Upper lobe of right lung (tissue), 1 donor: Measurements from ENCODE around the gene FOXP1. TPM values are rescaled to one million over a fixed set of nuclear protein-coding genes. Genes with fewer than 3 reads are reported as not detected.
A peak's percentile ranks its signal among the peaks of the same experiment; 100 is the strongest.

Experiments used
- ATAC-seq: fragments of 200-7000 bp; cut with Tn5 transposase; one replicate; pipeline ENCODE4 v1.9.1; 2020; ENCODE audit warnings: mild to moderate bottlenecking, moderate library complexity
- DNase-seq: peaks from one replicate; pipeline ENCODE4 v3.0.0-alpha.2; 2020
- H3K27ac ChIP-seq: fragments of 200-600 bp; one replicate; pipeline ENCODE4 v1.8.0; 2022
- H3K27me3 ChIP-seq: fragments of 200-600 bp; one replicate; pipeline ENCODE4 v1.8.0; 2022; ENCODE audit warnings: mild to moderate bottlenecking
- H3K36me3 ChIP-seq: fragments of 200-600 bp; one replicate; pipeline ENCODE4 v1.8.0; 2022
- H3K4me1 ChIP-seq: fragments of 200-600 bp; one replicate; pipeline ENCODE4 v1.8.0; 2022
- H3K4me3 ChIP-seq: fragments of 200-600 bp; one replicate; pipeline ENCODE4 v1.8.0; 2022; ENCODE audit warnings: mild to moderate bottlenecking
- H3K9me3 ChIP-seq: fragments of 200-600 bp; one replicate; pipeline ENCODE4 v1.8.0; 2022
- intact Hi-C: fragments of 100-400 bp; cut with DNase I; formaldehyde crosslinking; loops from one replicate; pipeline ENCODE4 v1.11.0; 2022
- total RNA-seq: library from RNA; stranded (reverse); fragmentation: NEBNext Ultra II Directional; extraction: Animal tissue kit (Norgen Biotek cat#: 25700); gene quantifications from one replicate; pipeline ENCODE4 v1.2.1, GENCODE V29; 2021
- TF ChIP-seq, protein P1 (sequence below): fragments of 200-600 bp; IDR thresholded peaks from one replicate; pipeline ENCODE4 v1.8.0; 2022; ENCODE audit warnings: antibody characterized with exemption
- donor health status: DM: no; HTN: yes; CAD: no; lungs with severe emphysema.

The FOXP1 gene
- total RNA-seq, 1 donor from 2014 or later: 140 TPM

DNA sequence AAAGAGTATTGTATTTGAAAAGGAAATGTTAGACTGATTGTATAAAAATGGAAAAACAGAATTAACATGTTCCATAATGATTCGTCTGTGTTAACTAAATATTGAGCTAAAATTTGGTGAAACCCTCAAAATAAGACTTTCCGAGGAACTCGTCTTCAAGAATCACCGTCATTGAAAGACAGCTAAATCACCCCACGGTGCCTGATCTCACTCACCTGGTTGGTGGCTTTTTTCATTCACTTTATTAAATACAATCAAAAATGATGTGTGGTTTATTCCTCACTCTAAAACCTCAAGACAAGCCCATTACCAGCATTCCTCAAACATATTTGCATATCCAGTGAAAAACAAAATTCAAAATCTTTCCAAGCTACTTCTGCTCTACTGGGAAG, 153.9 kb downstream of the FOXP1 start:
- peaks cover 36% of the 10 kb centered on the region for H3K4me1 ChIP-seq
- DNase-seq (no peak), ATAC-seq (no peak)
- no peak overlapping the region for H3K4me3 ChIP-seq
- no peaks in the 10 kb centered on the region for H3K36me3 ChIP-seq
- no peaks in the 10 kb centered on the region for H3K9me3 ChIP-seq
- no peaks in the 10 kb centered on the region for H3K27me3 ChIP-seq
- intact Hi-C loops: no loop called here
- TF ChIP-seq, protein P1, sequence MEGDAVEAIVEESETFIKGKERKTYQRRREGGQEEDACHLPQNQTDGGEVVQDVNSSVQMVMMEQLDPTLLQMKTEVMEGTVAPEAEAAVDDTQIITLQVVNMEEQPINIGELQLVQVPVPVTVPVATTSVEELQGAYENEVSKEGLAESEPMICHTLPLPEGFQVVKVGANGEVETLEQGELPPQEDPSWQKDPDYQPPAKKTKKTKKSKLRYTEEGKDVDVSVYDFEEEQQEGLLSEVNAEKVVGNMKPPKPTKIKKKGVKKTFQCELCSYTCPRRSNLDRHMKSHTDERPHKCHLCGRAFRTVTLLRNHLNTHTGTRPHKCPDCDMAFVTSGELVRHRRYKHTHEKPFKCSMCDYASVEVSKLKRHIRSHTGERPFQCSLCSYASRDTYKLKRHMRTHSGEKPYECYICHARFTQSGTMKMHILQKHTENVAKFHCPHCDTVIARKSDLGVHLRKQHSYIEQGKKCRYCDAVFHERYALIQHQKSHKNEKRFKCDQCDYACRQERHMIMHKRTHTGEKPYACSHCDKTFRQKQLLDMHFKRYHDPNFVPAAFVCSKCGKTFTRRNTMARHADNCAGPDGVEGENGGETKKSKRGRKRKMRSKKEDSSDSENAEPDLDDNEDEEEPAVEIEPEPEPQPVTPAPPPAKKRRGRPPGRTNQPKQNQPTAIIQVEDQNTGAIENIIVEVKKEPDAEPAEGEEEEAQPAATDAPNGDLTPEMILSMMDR: no peak
- H3K27ac ChIP-seq: no peak overlapping the region

DNA sequence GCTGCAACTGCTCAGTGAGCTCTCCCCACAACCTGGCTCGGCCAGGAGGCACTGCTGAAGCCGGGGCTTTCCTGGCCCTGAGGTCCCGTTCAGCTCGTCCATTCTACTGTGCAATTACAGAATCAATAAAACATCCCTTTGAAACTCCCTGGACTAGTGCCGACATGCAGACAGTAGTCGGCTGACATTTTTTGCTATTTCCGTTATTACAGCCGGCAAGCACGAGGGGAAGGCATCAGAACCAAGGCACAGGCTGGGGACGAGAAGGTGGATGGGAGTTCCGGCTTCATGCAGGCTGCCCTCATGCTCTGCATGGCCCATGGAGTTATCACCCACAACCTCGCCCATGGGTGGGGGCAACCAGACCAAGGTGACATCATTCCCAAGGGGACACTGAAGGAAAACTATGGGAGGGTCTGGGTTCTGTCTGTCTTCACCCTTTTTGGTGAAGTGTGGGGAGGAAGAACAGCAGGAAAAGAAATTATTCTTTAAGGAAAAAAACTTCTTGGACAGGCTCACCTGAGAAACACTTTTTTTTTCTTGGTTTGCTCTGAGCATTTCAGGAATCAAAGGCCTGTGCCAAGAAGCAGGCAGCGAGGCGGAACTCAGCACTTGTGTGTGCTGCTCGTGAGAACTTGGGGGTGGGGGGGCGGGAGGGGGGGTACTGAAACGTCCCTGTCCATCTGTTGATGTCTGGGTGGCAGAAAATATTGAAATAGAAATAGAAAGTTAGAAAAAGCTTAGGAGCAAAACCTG, 154.5 kb downstream of the FOXP1 start:
- no peaks in the 10 kb centered on the region for H3K9me3 ChIP-seq
- TF ChIP-seq, protein P1: no peak
- H3K4me1 ChIP-seq: peaks cover 36% of the 10 kb centered on the region
- peak overlapping the region; percentile 26 for H3K4me3 ChIP-seq
- ATAC-seq (peak; percentile 59), DNase-seq (no peak)
- no peaks in the 10 kb centered on the region for H3K27me3 ChIP-seq
- no peaks in the 10 kb centered on the region for H3K36me3 ChIP-seq
- intact Hi-C loops: no loop called here
- peak overlapping the region; percentile 58 for H3K27ac ChIP-seq

DNA sequence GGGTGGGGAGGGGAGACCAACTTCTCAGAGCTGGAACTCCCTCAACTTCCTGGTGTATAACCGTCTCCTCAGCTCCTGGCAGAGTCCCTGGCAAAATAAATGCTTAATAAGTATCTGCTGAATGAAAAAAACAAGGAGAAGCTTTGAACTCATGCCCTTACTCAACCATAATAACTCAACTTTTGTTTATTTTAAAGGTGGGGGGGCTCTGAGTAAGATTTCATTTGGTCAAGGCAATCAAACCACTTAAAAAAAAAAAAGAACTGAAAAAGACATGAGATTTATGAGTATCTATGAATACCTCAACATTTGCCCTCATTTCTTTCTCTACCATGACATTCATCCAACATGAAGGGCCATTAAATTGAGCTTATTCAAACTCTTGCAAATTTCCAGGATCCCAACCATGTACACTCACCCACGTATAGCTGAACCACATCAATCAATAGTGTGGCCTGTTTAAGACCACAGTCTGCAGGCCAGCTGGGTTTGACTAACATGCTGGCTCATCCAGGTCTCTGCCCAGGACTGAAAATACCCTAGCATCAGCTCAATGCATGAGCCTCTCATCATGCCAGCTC, 157.9 kb downstream of the FOXP1 start:
- intact Hi-C loops: no loop called here
- Histone ChIP-seq H3K27ac (no peak overlapping the region), H3K4me1 (peaks cover 32% of the 10 kb centered on the region), H3K4me3 (no peak overlapping the region), H3K27me3 (no peaks in the 10 kb centered on the region), H3K9me3 (no peaks in the 10 kb centered on the region), H3K36me3 (no peaks in the 10 kb centered on the region)
- TF ChIP-seq, protein P1: no peak
- ATAC-seq: no peak
- DNase-seq: no peak

DNA sequence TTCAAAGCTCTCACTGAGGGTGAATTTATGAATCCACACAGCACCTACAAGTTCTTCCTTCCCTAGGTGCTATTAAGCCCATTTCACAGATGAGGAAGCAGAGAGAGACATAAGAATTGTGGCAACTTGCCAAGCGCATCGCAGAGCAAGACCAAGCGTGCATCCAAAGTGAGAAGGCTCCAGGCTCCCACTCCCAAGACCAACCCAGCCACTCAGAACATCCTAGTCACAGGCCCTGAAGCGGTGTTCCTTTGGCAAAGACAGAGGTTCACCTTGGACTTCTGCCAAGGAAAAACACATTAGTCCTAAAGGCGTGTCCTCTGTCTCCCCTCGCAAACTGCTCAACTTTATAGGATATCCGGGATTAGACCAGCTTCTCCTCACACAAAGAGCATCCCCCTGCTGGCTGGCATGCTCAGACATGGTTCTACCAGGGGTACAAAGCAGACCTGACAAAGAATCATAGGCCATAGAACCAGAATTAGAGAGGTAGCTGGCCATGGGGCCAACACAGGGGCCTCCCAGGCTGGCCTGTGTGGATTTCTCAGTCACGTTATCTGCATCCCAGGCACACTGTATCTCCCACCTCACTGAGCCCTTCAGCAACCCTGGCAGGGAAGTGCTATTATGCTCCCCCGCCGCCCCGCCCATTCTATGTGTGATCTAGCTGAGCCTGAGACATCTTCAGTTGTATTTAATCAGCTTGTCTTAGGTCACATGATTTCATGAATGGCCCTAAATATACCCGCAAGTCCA, 160.2 kb downstream of the FOXP1 start:
- Histone ChIP-seq H3K27me3 (no peaks in the 10 kb centered on the region), H3K27ac (no peak overlapping the region), H3K9me3 (no peaks in the 10 kb centered on the region), H3K4me3 (no peak overlapping the region), H3K4me1 (peaks cover 16% of the 10 kb centered on the region), H3K36me3 (no peaks in the 10 kb centered on the region)
- intact Hi-C loops: no loop called here
- peak; percentile 51 for ATAC-seq
- DNase-seq: no peak
- TF ChIP-seq, protein P1: peak; percentile 25

DNA sequence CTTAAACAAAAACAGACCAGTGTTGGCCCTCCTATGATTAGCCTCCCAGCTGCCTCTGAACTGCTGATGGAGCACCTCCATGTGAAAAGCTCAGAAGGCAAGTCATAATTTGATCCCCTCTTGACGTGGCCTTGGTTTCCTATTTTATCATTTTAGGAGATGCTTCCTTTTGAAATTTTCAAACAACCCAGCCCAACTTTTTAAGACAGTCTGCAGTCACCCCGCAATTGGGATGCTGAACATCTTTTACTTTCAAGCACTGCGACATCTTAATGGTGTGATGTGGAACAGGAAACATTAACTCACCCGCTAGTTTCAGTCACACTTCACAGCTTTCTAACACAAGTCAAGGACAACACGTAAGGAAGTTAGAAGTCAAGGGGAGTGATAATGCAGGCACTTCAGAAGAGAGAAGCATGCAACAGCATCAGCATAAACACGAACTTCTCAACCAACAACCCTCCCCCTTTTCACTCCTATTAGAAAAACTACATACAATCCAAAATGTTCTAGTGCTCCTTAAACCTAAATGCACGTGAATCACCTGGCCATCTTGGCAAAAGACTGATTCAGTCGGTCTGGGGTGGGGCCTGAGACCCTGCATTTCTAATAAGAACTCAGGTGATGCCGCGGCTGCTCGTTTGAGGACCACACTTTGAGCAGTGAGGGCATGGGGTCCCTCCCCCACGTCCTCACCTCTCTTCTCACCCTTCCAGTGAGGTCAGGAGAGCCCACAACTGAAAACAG, 161.5 kb downstream of the FOXP1 start:
- Histone ChIP-seq H3K27me3 (no peaks in the 10 kb centered on the region), H3K4me1 (peaks cover 12% of the 10 kb centered on the region), H3K27ac (no peak overlapping the region), H3K9me3 (no peaks in the 10 kb centered on the region), H3K36me3 (no peaks in the 10 kb centered on the region), H3K4me3 (no peak overlapping the region)
- TF ChIP-seq, protein P1: no peak
- intact Hi-C loops: no loop called here
- no peak for DNase-seq
- ATAC-seq: no peak
